IMR-90 (cell line): ENCODE data around the gene ETFB. TPM values are rescaled to one million over a fixed set of nuclear protein-coding genes. Genes with fewer than 3 reads are reported as not detected.

Experiments
- ATAC-seq: fragments of 200-7000 bp; cut with Tn5 transposase; 2 replicates; pipeline ENCODE4 v1.9.1; 2020; ENCODE audit warnings: low read depth, mild to moderate bottlenecking, moderate library complexity
- BruUV-seq: library from RNA; stranded (reverse); fragments of 400-500 nt; replicated peaks from 2 replicates; lab custom pipeline; 2021; lab: Mats Ljungman, UMichigan
- CTCF ChIA-PET: fragments of 300-600 bp; formaldehyde crosslinking; extraction: SDS; loops from one replicate; lab custom pipeline; 2021; ENCODE audit warnings: antibody characterized with exemption; lab: Yijun Ruan, JAX
- POLR2A ChIA-PET: fragments of 300-600 bp; sonication (Branson Sonifier 250); formaldehyde crosslinking; loops from one replicate; lab custom pipeline; 2022; ENCODE audit warnings: antibody characterized with exemption; ENCODE audit not compliant: unreplicated experiment; lab: Charles Lee
- DNase-seq: peaks from one replicate; pipeline ENCODE4 v3.0.0; 2013
- H2AFZ ChIP-seq: replicated peaks from 2 replicates; pipeline ENCODE3; 2013; ENCODE audit warnings: low read length, mild to moderate bottlenecking; ENCODE audit not compliant: poor library complexity
- H2AK5ac ChIP-seq: 2 replicates; pipeline ENCODE4 v1.6.1; 2013; ENCODE audit warnings: low read depth, low read length, inconsistent platforms
- H2AK9ac ChIP-seq: replicated peaks from 2 replicates; pipeline ENCODE3; 2013; ENCODE audit warnings: mild to moderate bottlenecking, low read depth, low read length, moderate library complexity; ENCODE audit not compliant: poor library complexity
- H2BK120ac ChIP-seq: 2 replicates; pipeline ENCODE4 v1.6.1; 2013; ENCODE audit warnings: low read depth, low read length, inconsistent platforms
- H2BK15ac ChIP-seq: 3 replicates; pipeline ENCODE4 v1.6.1; 2013; ENCODE audit warnings: low read depth, low read length, inconsistent platforms
- H2BK20ac ChIP-seq: 2 replicates; pipeline ENCODE4 v1.6.1; 2013; ENCODE audit warnings: low read depth, mild to moderate bottlenecking, inconsistent platforms, low read length, moderate library complexity
- H2BK5ac ChIP-seq: 2 replicates; pipeline ENCODE4 v1.6.1; 2013; ENCODE audit warnings: mild to moderate bottlenecking, low read depth, low read length, inconsistent platforms; ENCODE audit not compliant: poor library complexity, severe bottlenecking
- H3K14ac ChIP-seq: replicated peaks from 2 replicates; pipeline ENCODE4 v1.6.1; 2013; ENCODE audit warnings: low read depth, low read length, inconsistent platforms
- H3K18ac ChIP-seq: 2 replicates; pipeline ENCODE4 v1.6.1; 2013; ENCODE audit warnings: low read depth, low read length, control low read depth
- H3K23ac ChIP-seq: 2 replicates; pipeline ENCODE4 v1.6.1; 2013; ENCODE audit warnings: low read depth, low read length, inconsistent platforms
- H3K27ac ChIP-seq: 2 replicates; pipeline ENCODE4 v1.5.1; 2013; ENCODE audit warnings: mild to moderate bottlenecking, control low read depth, low read length; ENCODE audit not compliant: insufficient read depth
- H3K27me3 ChIP-seq: 2 replicates; pipeline ENCODE4 v1.6.1; 2013; ENCODE audit warnings: low read length; ENCODE audit not compliant: control insufficient read depth, insufficient read depth
- H3K36me3 ChIP-seq: 2 replicates; pipeline ENCODE4 v1.6.1; 2013; ENCODE audit warnings: low read length, mixed read lengths; ENCODE audit not compliant: control insufficient read depth, insufficient read depth
- H3K4ac ChIP-seq: 2 replicates; pipeline ENCODE4 v1.6.1; 2013; ENCODE audit warnings: low read depth, low read length, inconsistent platforms
- H3K4me1 ChIP-seq: 2 replicates; pipeline ENCODE4 v1.6.1; 2013; ENCODE audit warnings: low read length, mixed read lengths; ENCODE audit not compliant: control insufficient read depth, insufficient read depth
- H3K4me2 ChIP-seq: 2 replicates; pipeline ENCODE4 v1.6.1; 2013; ENCODE audit warnings: low read depth, mild to moderate bottlenecking, control low read depth, low read length, moderate library complexity
- H3K4me3 ChIP-seq: 2 replicates; pipeline ENCODE4 v1.5.1; 2013; ENCODE audit warnings: low read depth, mild to moderate bottlenecking, control low read depth, low read length, moderate library complexity; ENCODE audit not compliant: insufficient read depth
- H3K56ac ChIP-seq: 2 replicates; pipeline ENCODE4 v1.6.1; 2013; ENCODE audit warnings: low read length, inconsistent platforms; ENCODE audit not compliant: insufficient read depth; ENCODE audit errors: extremely low read depth
- H3K79me1 ChIP-seq, 2 experiments: 2 replicates each; pipeline ENCODE4 v1.6.1; 2013; ENCODE audit warnings: low read length in 2 of 2, inconsistent platforms in 1 of 2, low read depth in 1 of 2
- H3K9ac ChIP-seq: 2 replicates; pipeline ENCODE4 v1.6.1; 2013; ENCODE audit warnings: low read depth, low read length, control low read depth
- H3K9me1 ChIP-seq: 2 replicates; pipeline ENCODE4 v1.6.1; 2013; ENCODE audit warnings: low read length, inconsistent platforms; ENCODE audit not compliant: insufficient read depth
- H3K9me3 ChIP-seq: 2 replicates; pipeline ENCODE4 v1.6.1; 2013; ENCODE audit warnings: low read length; ENCODE audit not compliant: control insufficient read depth, insufficient read depth
- H4K20me1 ChIP-seq: 2 replicates; pipeline ENCODE4 v1.6.1; 2013; ENCODE audit warnings: low read length, inconsistent platforms; ENCODE audit not compliant: insufficient read depth
- H4K5ac ChIP-seq: 2 replicates; pipeline ENCODE4 v1.6.1; 2013; ENCODE audit warnings: mild to moderate bottlenecking, low read depth, low read length, control low read depth
- H4K8ac ChIP-seq, 2 experiments: 2 replicates each; pipeline ENCODE4 v1.6.1; 2013; ENCODE audit warnings: low read depth in 2 of 2, low read length in 2 of 2, control low read depth in 1 of 2, inconsistent platforms in 1 of 2
- H4K91ac ChIP-seq: 2 replicates; pipeline ENCODE4 v1.6.1; 2013; ENCODE audit warnings: low read depth, low read length, inconsistent platforms; ENCODE audit not compliant: insufficient read depth
- CEBPB ChIP-seq: IDR thresholded peaks from 2 replicates; pipeline ENCODE4 v1.6.1; 2012; ENCODE audit warnings: low read depth, low read length, improper control_type of control experiment
- CTCF ChIP-seq: conservative IDR thresholded peaks from 2 replicates; pipeline ENCODE4 v1.5.1; 2012; ENCODE audit warnings: mild to moderate bottlenecking, low read depth, low read length, improper control_type of control experiment
- ELK1 ChIP-seq: fragments of 150-350 bp; IDR thresholded peaks from 2 replicates; pipeline ENCODE4 v1.6.1; 2016; ENCODE audit warnings: low read depth, mild to moderate bottlenecking, low read length, moderate library complexity, borderline replicate concordance
- MAFK ChIP-seq: IDR thresholded peaks from 2 replicates; pipeline ENCODE4 v1.6.1; 2012; ENCODE audit warnings: low read depth, low read length, improper control_type of control experiment
- MXI1 ChIP-seq: IDR thresholded peaks from 2 replicates; pipeline ENCODE4 v1.6.1; 2012; ENCODE audit warnings: low read depth, mild to moderate bottlenecking, low read length, moderate library complexity, borderline replicate concordance
- NFE2L2 ChIP-seq: fragments of 150-350 bp; IDR thresholded peaks from 2 replicates; pipeline ENCODE4 v1.6.1; 2016; ENCODE audit warnings: low read depth, mild to moderate bottlenecking, low read length
- POLR2A ChIP-seq: IDR thresholded peaks from 2 replicates; pipeline ENCODE4 v1.6.1; 2012; ENCODE audit warnings: mild to moderate bottlenecking, low read depth, low read length
- RAD21 ChIP-seq: IDR thresholded peaks from 2 replicates; pipeline ENCODE4 v1.6.1; 2012; ENCODE audit warnings: low read length, improper control_type of control experiment
- WGBS, 2 experiments: methylation state at CpG; one replicate each; pipeline versions ENCODE4 v1.1.5 to v1.1.7; 2013; ENCODE audit warnings: missing lambda C conversion rate in 2 of 2; ENCODE audit not compliant: insufficient read length in 1 of 2; ENCODE audit errors: extremely low coverage in 2 of 2; 5-methylcytosine and 5-hydroxymethylcytosine counted together
- dilution Hi-C: fragments of 300-500 bp; cut with HindIII; formaldehyde crosslinking; loops from one replicate; pipeline ENCODE4 v1.14.3; 2018; ENCODE audit warnings: low sequenced_read_pairs; ENCODE audit not compliant: unreplicated experiment
- in situ Hi-C: fragments of 300-500 bp; cut with MboI; formaldehyde crosslinking; loops from 3 replicates; pipeline ENCODE4 v1.14.3; 2019; ENCODE audit warnings: low sequenced_read_pairs, inconsistent platforms, mixed read lengths
- intact Hi-C: fragments of 100-400 bp; cut with micrococcal nuclease; formaldehyde crosslinking; loops from 2 replicates; pipeline ENCODE4 v1.10.0; 2022
- polyA plus RNA-seq, 3 experiments: library from polyadenylated mRNA; depleted of rRNA; stranded (reverse); fragments of >200 nt; gene quantifications; 2 replicates each; pipeline ENCODE4 v1.2.3, GENCODE V29; 2012; ENCODE audit warnings: low replicate concordance in 1 of 3
- total RNA-seq: library from RNA; depleted of rRNA; stranded (reverse); fragments of >200 nt; gene quantifications from 2 replicates; pipeline ENCODE4 v1.2.3, GENCODE V29; 2012

The ETFB gene
- total and polyA plus RNA-seq, 2 of the 4 experiments (the other 2 are of a cell fraction): 141 to 166 TPM

DNA sequence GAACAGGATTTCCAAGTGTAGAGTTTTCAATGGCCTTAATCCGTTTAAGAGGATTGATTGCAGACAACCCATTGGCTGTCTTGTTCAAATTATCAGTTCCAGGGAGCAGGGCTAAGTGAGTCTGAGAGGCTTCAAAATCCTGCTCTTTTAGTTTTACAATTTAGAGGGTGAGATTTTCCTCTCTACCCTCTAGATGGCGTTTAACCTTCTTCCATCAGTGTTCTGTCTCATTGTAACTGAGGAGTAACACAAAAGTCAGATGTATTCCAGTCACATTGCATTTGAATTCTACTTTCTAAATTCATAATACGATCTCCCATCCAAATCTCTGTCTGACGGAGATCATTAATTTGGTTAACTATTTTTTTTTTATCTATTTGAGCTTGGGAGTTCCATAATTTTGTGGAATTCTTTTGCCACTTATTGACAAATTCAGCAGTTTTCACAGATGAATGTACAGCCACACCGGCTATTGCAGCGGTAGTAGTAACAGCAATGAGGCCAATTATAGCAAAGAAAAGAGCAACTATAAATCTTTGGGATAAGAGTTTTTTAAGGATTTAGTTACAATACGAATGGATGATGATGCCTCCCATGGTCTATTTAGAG, 32.0 kb upstream of the ETFB start:
- H2BK15ac ChIP-seq: no peak overlapping the region
- intact Hi-C loops: no loop called here
- no peaks in the 10 kb centered on the region; the same call in 1 of the 2 replicates for H3K9me1 ChIP-seq
- no peak for TF ChIP-seq CEBPB
- no peak for TF ChIP-seq NFE2L2
- no peak for TF ChIP-seq MAFK
- TF ChIP-seq POLR2A: no peak
- TF ChIP-seq RAD21: no peak
- no peak for TF ChIP-seq ELK1
- TF ChIP-seq CTCF: peak; percentile 53
- TF ChIP-seq MXI1: no peak
- CTCF ChIA-PET: interaction anchor here (0.7 to 1.9 kb wide), 4 partner anchors 24 to 263 kb away, joined by 4 to 5 read pairs (median 4); no protein-coding TSS in a partner anchor
- H4K20me1 ChIP-seq: no peaks in the 10 kb centered on the region
- no peak overlapping the region for H2BK120ac ChIP-seq
- POLR2A ChIA-PET: no interaction called here
- WGBS, 2 experiments: no CpG with 5 or more reads among the region's 7 CpGs
- H3K9ac ChIP-seq: no peak overlapping the region
- H4K91ac ChIP-seq: no peak overlapping the region
- H3K4ac ChIP-seq: no peak overlapping the region
- no peak overlapping the region for H3K18ac ChIP-seq
- H3K79me1 ChIP-seq: 0 out of 4 replicates have a peak, but pooled peaks cover 0 to 6% of the 10 kb centered on the region in 2 experiments
- H3K4me1 ChIP-seq: no peaks in the 10 kb centered on the region
- H3K27me3 ChIP-seq: no peaks in the 10 kb centered on the region
- no peak overlapping the region for H3K4me2 ChIP-seq
- H3K23ac ChIP-seq: no peak overlapping the region
- no peaks in the 10 kb centered on the region for H3K36me3 ChIP-seq
- in situ Hi-C loops: no loop called here
- BruUV-seq: no TSS peak
- no peak overlapping the region for H2BK5ac ChIP-seq
- no peak overlapping the region for H2AFZ ChIP-seq
- no peak overlapping the region for H2BK20ac ChIP-seq
- peak; percentile 18 for DNase-seq
- H4K5ac ChIP-seq: no peak overlapping the region
- no peak overlapping the region for H4K8ac ChIP-seq
- no peak for ATAC-seq
- dilution Hi-C loops: no loop called here
- no peak overlapping the region for H3K27ac ChIP-seq
- H3K4me3 ChIP-seq: no peak overlapping the region
- no peak overlapping the region for H3K56ac ChIP-seq
- H2AK9ac ChIP-seq: no peak overlapping the region
- no peak overlapping the region for H2AK5ac ChIP-seq
- no peak overlapping the region for H3K14ac ChIP-seq
- H3K9me3 ChIP-seq: peaks cover 3% of the 10 kb centered on the region
